GM21423 (cell line): ENCODE results near the gene OR2T8.

Experiments
- ATAC-seq: cut with Tn5 transposase; IDR thresholded peaks from one replicate; pipeline ENCODE4 v1.9.1; 2021; ENCODE audit warnings: mild to moderate bottlenecking, moderate library complexity; ENCODE audit not compliant: unreplicated experiment

OR2T8 gene

GRCh38 chr1:247919952-247920351 is at the start of gene OR2T8:
OR2T8 (plus strand) TSS chr1:247920252; CDS start chr1:247921018, 766 bp downstream.
- ATAC-seq, result no peak

DNA sequence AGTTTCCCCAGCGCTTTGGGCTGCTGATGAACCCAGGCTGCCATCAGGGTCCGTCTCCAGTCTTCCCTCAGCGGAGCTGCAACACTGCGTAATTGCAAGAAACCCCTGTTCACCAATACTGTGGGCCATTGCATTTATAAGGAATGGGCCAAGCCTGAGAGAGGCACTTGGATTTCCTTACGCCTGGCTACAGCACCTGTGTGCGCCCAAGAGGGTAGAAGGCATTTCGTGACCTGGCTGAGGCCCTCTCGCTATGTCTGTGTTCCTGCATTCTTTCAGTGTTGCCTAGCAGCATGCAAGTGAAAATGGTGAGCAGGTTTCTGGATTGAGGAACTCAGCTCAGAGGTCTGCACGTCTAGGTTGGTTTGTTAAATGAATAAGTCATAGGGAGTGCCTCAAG is 36.7 kb upstream of the OR2T8 start:
- no peak for ATAC-seq

DNA sequence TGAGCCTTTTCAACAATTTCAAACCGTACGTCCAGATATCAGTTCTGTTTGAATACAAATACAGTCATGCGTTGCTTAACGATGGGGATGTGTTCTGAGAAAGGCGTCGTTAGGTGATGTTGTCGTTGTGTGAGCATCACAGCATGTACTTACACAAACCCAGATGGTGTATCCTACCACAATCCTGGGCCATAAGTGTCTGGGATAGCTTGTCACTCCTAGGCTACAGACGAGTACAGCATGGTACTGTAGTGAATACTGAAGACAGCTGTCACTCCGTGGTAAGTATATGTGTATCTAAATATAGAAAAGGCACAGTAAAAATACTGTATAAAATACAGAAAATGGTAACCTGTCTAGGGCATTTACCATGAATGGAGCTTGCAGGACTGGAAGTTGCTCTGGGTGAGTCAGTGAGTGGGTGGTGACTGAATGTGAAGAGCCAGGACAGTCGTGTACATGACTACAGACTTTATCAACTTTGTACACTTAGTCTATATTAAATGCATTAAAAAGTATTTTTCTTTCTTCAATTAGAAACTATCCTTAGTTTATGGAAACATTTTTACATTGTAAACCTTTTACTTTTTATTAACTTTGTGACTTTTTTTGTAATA is 35.1 kb upstream of the OR2T8 start:
- ATAC-seq, result no peak

DNA sequence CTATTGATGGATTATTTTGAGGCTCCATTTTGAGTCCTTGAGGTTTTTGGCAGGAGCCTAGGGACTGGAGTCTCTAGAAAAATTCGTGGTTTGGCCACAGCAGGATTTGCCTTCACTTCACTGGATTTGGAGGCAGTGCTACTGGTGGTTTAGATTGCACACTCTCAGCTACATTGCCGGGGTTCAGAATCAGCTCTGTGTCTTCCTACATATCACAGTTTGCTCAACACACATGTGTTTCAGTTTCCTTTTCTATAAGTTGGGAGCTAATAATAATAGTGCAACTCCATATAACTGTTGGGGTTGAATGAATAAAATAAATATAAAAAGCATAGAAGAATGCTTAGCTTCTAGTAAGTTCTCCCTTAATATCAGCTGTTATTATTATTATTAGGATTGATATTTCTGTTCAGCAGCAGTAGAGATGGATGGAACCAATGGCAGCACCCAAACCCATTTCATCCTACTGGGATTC is 24.9 kb upstream of the OR2T8 start, which contains the start of gene OR2W3:
Gene OR2W3 (plus strand): TSS at position 425 of the 475 bp plus-strand sequence. CDS start 0 bp downstream, at position 425.
- ATAC-seq, result no peak

DNA sequence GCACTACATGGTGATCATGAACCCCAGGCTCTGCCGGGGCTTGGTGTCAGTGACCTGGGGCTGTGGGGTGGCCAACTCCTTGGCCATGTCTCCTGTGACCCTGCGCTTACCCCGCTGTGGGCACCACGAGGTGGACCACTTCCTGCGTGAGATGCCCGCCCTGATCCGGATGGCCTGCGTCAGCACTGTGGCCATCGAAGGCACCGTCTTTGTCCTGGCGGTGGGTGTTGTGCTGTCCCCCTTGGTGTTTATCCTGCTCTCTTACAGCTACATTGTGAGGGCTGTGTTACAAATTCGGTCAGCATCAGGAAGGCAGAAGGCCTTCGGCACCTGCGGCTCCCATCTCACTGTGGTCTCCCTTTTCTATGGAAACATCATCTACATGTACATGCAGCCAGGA is 24.1 kb upstream of the OR2T8 start:
- no peak for ATAC-seq

DNA sequence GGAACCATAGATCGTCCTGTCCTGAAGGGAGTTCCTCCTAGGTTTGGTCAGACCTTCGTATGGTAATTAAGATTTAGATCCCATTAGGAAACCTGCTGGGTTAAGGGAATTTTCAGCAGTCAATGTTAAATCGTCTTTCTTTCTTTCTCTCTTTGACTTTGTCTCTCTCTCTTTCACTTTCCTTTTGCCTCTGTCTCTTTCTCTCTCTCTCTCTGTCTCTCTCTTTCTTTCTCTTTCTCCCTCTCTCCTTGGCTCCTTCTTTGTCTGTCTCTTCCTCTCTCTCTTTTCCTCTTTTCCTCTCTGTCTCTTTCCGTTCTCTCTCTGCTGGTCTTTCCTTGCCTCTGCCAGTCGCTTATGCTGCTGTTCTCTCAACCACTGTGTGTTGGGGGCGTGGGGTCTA is 15.9 kb upstream of the OR2T8 start:
- no peak for ATAC-seq

- ATAC-seq, result no peak
These were observed 14.9 kb upstream of the OR2T8 start for GRCh38 chr1:247905181-247905580.

DNA sequence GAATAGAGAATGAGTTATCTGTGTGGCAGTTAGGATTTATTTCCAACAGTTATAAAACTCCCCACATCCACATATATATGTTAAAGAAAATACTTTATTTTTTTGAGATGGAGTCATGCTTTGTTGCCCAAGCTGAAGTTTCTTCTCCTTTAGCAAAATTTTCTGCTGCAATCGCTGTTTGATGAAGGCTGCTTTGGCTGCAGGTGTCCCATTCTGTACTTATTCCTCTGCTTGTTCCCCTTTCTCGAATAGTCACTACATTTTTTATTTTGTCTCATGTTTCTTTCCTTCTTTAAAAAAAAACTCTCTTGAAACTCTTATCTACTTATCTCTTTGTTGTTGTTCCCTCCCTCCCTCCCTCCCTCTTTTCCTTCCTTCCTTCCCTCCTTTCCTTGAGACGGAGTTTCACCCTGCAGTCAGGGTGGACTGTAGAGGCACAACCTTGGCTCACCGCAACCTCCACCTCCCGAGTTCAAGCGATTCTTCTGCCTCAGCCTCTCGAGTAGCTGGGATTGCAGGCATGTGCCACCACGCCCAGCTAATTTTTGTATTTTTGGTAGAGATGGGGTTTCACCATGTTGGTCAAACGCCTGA is 14.0 kb upstream of the OR2T8 start:
- ATAC-seq, result no peak

DNA sequence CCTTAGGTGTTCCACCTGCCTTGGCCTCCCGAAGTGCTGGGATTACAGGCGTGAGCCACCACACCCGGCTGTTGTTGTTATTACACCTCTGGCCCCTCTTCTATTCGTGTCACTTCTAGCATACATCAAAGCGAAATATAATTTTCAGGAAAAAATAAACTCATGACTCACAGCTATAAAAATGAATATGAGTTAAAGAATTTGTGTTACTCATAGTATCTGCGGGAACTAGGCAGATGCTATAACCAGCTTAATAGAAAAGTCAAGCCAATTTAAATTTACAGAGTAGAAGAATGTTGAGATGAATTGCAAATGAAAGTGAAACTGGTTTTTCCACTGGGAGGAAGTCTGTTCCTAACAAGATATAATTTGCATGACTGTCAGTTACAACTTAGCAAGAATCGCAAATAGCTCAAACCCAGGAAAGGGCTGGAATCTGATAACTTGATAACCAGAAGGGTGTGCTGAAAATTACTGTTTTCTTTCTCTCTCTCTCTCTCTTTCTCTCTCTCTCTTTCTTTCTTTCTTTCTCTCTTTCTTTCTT is 13.5 kb upstream of the OR2T8 start:
- no peak for ATAC-seq

GRCh38 chr1:247908766-247909165 is 11.3 kb upstream of the OR2T8 start:
- no peak for ATAC-seq

DNA sequence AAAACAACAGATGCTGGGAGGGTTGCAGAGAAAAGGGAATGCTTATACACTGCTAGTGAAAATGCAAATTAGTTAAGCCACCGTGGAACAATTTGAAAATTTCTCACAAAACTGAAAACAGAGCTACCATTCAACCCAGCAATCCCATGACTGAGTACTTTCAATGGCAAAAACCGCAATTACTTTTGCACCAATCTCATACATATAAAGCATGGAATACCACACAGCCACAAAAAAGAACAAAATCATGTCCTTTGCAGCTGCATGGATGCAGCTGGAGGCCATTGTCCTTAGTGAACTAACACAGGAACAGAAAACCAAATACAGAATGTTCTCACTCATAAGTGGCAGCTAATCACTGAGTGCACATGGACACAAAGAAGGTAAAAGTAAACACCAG is 6.3 kb upstream of the OR2T8 start:
- no peak for ATAC-seq

- ATAC-seq, result no peak
These were observed 5.0 kb upstream of the OR2T8 start for GRCh38 chr1:247914941-247915662.

- no peak for ATAC-seq
These were observed 3.9 kb downstream of the OR2T8 start for GRCh38 chr1:247923941-247924340.

DNA sequence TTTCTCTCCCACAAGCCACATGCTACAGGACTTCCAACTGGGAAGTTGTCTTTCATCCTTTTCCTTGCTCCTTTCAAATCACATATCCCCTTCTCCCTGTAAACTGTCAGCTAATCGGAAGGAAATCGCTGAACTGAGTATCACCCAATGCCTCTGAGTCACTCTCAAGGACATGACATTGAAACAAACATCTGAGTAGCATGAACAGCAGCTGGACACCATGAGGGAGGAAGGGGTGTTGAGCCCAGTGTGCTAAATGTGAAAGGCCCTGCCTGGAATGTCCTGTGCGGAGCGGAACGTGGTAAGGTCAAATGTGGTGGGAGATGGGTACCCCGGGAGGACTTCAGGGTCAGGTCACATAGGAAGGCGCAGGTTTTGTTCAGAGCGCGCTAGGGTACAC is 4.8 kb downstream of the OR2T8 start, which contains the start of gene OR2AJ1:
Gene OR2AJ1 (plus strand): TSS at position 22 of the 400 bp plus-strand sequence. CDS start 8,880 bp downstream, outside the sequence.
- no peak for ATAC-seq

- ATAC-seq, result no peak
These were observed 13.9 kb downstream of the OR2T8 start for GRCh38 chr1:247933989-247934388.

- no peak for ATAC-seq
These were observed 15.7 kb downstream of the OR2T8 start for GRCh38 chr1:247935781-247936180.

GRCh38 chr1:247936415-247936814 is 16.4 kb downstream of the OR2T8 start:
- no peak for ATAC-seq

GRCh38 chr1:247936965-247937734 is 17.1 kb downstream of the OR2T8 start:
- ATAC-seq, result peak; percentile 99

DNA sequence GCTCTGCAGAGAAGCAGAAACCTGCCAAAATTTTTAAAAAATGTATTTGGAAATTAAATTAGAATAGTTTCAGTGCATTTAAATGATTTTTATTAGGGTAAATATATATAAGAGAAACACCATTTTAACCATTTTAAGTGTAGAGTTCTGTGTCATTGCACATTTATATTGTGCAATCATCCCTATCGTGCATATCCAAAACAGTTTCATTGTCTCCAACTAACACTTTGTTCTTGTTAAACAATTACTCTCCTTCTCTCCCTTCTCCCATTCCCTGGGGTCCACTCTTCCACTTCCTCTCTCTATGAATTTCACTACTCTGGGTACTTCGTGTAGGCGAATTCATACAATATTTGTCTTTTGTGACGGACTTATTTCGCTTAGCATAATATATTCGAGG is 22.6 kb downstream of the OR2T8 start:
- no peak for ATAC-seq

- ATAC-seq, result no peak
These were observed 28.5 kb downstream of the OR2T8 start, which contains the start of gene OR2L8 for GRCh38 chr1:247948558-247948957. OR2L8 (plus strand) TSS chr1:247948858; CDS start chr1:247948858, 0 bp downstream.

GRCh38 chr1:247953408-247953807 is 33.4 kb downstream of the OR2T8 start:
- ATAC-seq, result no peak
